Peyer's patch (tissue), 4 donors: ENCODE measurements around the gene TMEM190.

Source experiments
- CTCF ChIP-seq, 6 experiments: fragments of 450-650 bp in 4 of 6; fragments of 200-600 bp in 2 of 6; sonication (generic) in 1 of 6; IDR thresholded peaks; one replicate each; pipeline ENCODE4 v1.5.1; 2017 to 2019; ENCODE audit warnings: antibody characterized with exemption in 6 of 6, mild to moderate bottlenecking in 3 of 6, moderate library complexity in 1 of 6
- POLR2A ChIP-seq, 2 donors: fragments of 450-650 bp; IDR thresholded peaks; one replicate each; pipeline ENCODE4 v1.5.1; 2017; ENCODE audit warnings: antibody characterized with exemption in 2 of 2, mild to moderate bottlenecking in 2 of 2, moderate library complexity in 2 of 2

- TF ChIP-seq CTCF (IDR thresholded peaks at IDR 0.05) (peak in 2 of 6 experiments; percentile 3 to 7), POLR2A (IDR thresholded peaks at IDR 0.05) (peak in 1 of 2 donors; percentile 93)
These were observed 30.8 kb downstream of the TMEM190 start, which contains the start of gene UBE2S for GRCh38 chr19:55407550-55407799.
